HG02981 (cell line): ENCODE data around the gene UTS2R.
"Not testable (repeated sequence)": the region's sequence is repeated elsewhere in the genome, so short reads cannot be mapped to it uniquely, and the experiment has no call there.

Source experiments
- ATAC-seq: cut with Tn5 transposase; IDR thresholded peaks from one replicate; pipeline ENCODE4 v1.9.1; 2021; ENCODE audit warnings: mild to moderate bottlenecking, moderate library complexity; ENCODE audit not compliant: unreplicated experiment

The UTS2R gene

DNA sequence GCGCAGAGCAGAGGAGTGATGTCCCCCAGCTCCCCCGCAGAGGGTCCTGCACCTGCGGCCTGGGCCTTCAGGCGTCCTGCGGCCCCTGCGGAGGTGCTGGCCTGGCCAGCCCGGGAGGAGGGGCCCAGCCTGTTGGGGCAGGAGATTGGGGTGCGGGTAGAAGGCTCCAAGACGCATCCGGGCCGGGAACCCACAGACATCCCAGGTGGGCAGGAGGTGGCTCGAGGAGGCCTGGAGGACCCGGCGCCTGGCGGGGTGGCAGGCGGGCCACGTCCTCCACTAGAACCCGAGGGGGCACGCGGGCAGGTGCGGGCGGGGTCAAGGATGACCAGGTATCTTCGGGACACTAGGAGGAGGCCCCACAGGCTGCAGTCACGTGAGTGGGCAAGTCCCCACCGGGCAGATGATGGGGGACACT is 37.4 kb upstream of the UTS2R start:
- ATAC-seq, result no peak

DNA sequence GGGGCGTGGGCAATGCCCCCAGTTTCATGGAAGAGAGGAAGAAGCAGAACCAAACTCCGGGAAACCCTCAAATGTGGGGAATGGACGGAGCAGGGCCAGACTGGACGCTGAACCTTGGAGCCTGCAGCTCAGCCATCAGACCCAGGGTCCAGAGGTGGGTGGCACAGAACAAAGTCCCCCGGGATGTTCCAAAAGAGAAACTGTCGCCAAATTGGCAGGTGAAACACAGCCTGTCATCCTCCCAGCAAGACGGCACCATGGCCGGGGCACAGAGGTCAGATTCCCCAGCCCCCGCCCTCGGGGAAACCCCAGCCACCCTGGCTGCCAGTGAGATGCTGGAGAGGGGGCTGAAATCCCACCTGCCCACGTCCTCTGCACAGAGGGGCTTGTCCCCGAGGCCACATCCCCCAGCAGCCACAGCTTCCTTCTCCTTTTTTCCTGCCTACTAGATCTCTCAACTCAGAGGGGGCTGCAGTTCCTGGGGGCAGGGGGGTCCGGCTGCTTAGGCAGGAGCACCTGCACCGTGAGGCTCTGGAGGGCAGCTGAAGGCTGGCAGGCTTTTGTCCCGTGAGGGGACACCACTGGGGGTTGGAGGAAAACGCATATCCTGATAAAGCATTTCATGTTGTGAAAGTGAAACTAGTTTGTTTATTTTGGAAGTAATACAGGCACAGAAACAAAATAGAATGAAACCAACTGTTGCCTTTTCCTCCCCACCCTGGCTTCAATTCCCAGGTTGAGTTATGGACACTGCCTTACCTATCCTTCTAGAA is 36.8 kb upstream of the UTS2R start:
- no peak for ATAC-seq

DNA sequence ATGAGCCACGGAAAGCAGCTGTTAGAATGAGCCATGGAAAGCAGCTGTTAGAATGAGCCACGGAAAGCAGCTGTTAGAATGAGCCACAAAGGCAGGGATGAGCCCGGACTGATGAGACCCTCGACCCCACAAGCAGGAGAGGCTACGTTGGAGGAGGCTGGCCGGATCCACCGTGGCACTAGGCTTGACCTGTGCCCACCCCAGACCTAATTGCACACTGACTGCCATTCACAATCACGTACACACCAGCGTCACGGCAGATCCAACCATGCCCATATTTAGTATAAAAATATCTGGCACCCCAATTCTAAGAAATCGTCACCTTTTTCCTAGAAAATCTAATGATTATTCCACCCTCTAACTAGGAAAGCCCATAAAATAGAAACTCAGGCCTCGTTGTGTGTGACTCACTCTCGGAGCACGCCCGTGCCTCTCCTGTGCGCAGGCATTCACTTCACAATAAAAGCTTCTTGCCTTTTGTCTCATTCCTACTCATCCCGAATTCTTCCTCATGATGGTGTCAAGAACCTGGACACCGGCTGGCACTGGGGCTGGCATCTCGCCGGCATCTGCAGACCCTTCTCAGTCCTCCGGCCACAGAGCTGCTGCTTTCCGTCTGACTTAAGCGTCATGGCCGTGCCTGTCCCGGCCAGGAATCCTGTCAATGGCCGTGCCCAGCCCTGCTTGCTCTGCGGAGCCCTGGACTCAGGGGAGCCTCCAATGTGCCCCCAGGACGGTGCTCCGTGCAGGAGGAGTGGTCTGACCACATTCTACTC is 32.5 kb upstream of the UTS2R start:
- no peak for ATAC-seq

DNA sequence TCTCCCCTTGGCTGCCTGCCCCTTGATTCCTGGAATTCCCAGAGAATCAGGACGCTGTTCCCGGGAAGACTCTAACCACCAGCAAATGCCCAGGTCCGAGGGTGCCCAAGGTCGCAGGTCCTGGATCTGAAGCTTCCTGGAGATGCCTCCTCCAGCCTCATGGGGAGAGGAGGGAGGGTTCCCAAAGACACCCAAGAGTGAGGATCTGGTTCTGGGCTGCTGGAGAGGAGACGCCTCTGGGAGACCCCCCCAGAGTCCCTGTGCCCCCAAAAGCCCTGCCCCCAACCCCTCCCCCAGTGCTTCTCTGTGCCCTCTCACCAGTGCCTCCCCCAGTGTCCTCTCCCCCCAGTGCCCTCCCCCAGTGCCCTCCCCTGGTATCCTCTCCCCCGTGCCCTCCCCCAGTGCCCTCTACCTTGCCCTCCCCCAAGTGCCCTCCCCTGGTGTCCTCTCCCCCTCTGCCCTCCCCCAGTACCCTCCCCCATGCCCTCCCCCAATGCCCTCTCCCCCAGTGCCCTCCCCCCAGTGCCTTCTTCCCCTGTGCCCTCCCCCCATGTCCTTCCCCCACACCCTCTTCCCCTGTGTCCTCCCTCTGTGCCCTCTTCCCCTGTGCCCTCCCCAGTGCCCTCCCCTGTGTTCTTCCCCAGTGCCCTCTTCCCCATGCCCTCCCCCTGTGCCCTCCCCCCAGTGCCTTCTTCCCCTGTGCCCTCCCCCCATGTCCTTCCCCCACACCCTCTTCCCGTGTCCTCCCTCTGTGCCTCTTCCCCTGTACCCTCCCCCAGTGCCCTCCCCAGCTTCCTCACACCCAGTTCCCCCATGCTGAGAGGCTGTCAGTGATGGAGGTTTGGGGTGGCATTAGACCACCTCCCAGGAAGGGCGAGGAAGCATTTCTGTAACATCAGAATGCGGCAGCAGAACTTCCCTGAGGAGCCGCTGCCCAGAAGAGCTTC is 31.7 kb upstream of the UTS2R start:
- ATAC-seq, result no peak

DNA sequence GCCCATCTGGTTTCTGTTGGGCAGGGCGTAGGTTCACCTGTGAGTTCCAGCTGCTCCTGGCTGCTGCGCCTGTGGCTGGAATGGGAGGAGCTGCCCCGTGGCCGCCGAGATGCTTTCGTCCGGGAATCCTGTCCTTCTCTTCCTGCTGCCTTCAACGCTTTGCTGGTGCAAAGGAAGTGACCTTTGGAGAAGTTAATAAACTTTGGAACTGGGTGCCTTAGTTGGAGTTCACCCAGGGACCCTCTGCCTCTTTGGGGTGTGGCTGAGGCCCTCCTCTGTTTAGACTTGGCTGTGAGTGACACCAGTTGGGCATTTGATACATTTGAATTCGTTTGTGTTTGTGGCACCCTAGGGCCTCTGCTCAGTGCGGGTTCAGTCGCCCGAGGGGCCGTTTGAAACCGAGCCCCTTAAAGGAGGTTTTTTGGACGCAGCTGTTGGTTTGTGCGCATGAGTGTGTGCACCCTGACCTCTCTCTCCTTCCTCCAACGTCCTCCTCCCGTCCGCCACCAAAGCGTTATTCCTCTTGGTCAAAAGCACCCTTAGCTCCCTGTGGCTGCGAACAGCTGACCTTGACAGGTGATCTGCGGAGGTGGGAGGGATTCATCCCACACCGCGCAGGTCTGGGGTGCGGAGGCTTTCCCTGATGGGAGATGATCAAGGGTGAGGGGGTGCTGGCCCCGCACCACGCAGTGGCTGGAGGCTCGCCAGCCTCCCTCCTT is 29.0 kb upstream of the UTS2R start:
- no peak for ATAC-seq

DNA sequence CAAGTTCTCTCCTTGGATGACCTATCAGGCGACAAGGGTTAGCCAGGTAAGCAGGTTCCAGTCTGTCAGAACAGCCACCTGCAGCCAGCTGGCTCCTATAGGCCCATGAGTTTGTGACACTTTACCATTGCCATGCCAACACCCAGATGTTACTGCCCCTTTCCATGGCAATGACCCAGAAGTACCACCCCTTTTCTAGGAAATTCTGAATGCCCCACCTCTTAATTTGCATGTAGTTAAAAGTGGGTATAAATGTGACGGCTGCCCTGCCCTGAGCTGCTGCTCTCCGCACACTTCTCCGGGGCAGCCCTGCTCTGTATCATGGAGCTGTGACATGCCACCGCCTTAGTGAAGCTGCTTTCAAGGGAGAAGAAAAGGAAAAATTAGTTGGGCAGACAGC is 28.0 kb upstream of the UTS2R start:
- ATAC-seq, result no peak

DNA sequence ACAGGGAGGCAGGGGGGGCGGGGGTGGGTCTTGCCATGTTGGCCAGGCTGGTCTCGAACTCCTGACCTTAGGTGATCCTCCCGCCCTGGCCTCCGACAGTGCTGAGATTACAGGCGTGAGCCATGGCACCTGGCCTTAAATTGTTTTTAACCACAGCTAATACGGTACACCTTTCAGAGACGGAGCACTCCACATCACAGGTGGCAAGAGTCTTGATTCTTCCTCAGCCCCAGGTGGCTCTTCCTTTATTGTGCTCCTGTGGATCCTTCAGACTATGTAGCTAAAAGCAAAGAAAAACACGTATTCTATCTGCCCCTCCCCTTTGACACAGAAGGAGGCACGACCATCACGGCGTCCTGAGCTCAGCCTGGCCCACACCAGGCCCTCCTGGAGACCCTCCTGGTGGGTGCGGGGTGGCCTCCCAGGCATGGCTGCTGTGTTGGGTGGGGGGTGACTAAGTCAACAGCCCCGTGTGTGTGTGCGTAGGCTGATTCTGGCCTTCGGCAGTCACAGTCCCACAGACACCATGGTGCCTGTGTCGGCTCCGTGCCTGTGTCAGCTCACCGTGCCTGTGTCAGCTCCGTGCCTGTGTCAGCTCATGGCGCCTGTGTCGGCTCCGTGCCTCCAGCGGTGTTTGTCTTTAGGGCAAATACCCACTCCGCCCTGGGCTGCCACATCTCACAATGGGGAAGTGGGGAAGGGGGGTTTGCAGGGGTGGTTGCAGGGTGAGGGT is 27.2 kb upstream of the UTS2R start:
- no peak for ATAC-seq

DNA sequence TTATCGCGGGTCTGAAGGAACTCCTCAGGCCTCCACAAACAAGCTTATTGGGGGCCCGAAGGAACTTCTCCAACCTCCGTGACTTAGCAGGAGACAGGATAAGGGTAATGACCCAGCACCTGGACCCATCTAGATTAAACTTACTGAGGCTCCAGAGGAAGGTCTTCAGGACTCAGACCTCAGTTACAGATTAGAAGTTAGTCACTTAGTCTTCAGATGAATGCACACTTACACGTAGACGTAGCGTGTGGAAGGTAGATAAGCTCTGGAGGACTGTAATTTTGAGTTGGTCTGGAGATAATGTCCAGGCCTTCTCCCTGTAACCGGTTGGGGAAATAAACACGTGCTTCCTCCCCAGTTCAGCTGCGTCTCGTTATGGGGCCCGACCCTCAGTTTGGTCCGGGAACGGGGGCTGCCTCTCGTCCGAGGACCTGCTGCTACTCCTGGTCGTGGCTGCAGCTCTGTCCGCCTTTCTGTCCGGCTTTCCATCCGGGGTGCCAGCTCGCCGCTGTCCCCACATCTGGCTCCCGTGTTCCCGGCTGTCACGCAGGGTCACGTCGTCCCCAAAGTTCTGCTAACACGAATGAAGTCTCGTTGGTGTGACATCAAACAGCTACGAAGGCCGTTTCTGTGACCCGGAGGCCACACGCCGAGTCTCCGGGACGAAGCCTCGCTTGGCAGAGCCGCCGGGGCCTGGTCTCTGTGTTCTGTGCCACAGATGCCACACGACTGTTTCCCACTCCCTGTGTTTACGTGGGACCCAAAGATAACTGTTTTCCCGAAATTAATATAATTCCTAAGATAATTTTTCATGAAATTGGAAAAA is 26.2 kb upstream of the UTS2R start:
- no peak for ATAC-seq

DNA sequence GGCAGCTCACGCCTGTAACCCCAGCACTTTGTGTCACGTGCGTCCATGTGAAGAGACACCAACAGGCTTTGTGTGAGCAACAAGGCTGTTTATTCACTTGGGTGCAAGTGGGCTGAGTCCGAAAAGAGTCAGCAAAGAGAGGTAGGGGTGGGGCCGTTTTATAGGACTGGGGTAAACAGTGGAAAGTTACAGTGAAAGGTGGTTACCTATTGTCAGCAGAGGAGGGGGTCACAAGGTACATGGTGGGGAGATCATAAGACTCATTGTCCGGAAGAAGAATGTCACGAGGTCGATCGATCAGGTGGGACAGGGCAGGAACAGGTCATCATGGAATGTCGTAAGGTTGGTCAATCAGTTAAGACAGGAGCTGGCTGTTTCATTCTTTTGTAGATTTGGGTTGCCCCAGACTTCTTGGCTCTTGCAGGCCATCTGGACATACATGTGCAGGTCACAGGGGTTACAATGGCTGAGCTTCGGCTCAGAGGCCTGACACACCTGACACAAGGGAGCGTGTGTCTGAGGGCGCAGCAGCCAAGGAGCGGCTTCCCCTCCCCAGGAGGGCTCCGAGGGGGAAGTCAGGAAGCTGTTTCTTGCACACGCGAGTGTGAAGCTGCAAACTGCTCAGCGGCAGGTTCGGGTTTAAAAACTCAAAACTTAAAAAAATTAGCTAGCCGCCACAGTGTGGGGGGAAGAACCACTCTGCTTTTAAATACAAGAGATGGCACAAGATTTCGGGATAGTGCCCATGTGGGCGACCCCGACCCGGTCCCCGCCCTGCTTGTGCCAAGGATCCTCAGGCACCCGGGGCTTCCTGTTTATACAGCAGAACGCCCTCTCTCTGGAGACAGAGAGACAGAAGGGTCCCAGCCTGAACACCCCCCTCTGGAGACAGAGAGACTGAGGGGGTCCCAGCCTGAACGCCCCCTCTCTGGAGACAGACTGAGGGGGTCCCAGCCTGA is 24.9 kb upstream of the UTS2R start:
- ATAC-seq, result no peak

DNA sequence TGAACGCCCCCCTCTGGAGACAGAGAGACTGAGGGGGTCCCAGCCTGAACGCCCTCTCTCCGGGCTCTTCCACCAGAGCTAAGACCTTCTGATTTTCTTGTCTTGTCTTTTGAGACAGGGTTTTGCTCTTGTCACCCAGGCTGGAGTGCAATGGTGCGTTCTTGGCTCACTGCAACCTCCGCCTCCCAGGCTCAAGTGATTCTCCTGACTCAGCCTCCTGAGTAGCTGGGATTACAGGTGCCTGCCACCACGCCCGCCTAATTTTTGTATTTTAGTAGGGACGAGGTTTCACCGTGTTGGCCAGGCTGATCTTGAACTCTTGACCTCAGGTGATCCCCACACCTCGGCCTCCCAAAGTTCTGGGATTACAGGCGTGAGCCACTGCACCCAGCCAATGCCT is 23.6 kb upstream of the UTS2R start:
- ATAC-seq, result not testable (repeated sequence)

DNA sequence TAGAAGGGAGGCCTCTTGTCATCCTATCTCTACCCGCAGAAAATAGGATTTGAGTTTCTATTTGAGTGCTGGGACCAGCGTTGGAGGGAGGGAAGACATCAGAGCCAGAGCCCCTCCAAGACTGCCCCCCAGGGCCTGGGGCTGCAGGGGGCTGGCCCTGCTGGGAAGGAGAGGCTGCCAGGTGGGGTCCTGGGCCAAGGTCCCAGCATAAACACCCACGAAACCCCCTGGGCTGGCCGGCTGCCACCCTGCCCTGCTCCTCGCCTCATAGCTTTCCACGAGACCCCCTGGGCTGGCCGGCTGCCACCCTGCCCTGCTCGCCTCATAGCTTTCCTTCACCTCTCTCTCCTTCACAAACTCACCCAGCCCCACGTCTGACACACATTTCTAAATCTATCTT is 23.1 kb upstream of the UTS2R start:
- no peak for ATAC-seq

DNA sequence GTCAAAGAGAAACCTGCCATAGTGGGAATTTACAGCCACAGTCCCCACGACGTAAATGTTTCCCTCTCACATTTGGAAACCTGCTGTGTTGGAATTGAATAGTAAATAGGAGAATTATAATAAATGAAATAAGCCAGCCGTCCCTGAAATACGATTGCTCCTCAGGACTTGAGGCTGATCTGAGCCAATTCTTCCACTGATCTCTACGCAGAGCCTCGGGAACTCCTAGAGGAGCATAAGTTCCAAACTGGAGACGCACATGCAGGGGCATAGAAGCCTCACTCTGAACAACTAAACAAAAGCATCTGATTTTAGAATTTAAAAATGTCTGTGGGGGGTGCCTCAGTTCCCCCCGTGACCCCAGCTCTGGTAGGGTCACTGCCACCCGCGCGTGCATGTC is 22.7 kb upstream of the UTS2R start:
- ATAC-seq, result no peak

DNA sequence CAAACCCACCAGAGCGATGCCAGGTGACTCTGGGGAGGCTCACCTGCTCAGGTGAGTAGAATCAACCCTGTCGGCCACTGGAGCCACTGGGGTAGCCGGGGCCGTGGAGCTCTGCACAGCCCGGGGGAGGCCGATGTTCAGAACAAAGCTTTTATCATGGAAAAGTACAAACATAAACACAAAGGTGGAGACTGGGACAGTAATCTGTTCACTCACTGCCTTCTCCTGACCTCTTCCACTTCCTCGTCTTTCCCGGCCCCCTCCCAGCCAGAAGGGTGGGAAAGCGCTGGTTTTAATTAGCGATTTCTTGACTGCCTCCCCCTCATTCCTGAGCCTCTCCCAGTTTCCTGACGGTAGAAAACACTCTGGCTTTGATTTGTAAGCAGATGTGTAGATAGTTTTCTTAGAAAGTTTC is 22.3 kb upstream of the UTS2R start:
- ATAC-seq, result no peak

DNA sequence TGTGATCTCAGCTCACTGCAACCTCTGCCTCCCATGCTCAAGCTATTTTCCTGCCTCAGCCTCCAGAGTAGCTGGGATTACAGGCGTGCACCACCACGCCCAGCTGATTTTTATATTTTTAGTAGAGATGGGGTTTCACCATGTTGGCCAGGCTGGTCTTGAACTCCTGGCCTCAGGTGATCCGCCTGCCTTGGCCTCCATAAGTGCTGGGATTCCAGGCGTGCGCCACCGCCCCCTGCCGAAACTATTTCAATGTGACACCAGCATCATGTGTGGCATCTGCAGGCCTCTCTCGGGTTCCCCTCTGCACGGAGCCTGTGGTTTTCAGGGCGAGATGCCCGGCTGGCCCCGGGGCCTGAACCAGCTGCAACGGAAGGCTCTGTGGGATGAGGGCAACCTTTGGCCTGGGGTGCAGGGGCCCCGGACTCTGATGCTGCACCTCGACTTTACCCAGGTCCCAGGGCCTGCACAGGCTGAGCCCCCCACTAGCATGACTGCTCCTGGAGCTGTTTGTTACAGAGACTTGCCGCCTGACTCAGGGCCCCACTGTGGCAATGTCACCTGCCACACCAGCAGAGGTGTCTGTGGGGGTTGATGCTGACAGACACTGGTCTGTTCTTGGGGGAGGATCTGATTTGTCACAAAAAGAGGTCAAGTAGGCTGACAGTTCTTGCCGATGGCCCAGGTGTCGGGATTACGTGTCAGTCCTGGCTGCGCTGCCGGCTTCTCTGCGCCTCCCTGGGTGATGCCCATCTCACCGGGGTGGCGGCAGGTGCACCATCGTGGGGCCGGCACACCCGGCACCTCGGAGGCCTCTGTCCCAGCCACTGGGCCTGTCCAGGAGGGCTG is 21.2 kb upstream of the UTS2R start:
- no peak for ATAC-seq

DNA sequence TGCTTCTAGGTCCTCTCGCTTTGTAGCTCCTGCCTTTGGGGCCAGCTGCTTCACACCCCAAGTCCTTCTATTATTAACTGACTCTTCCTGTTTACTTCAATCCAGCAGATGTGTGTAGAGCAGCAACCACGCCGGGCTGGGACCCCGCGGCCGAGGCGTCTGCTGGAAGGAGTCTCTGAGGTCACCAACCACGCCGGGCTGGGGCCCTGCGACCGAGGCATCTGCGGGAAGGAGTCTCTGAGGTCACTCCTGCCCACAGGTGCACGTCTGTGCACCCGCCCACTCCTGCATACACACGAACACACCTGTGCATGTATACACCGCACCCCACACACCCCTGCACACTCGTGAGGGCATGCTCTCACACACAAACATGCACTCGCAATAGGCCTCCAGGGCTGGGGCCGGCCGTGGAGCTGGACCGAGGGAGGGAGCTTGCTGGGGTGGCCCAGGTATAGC is 20.3 kb upstream of the UTS2R start:
- peak; percentile 40 for ATAC-seq

DNA sequence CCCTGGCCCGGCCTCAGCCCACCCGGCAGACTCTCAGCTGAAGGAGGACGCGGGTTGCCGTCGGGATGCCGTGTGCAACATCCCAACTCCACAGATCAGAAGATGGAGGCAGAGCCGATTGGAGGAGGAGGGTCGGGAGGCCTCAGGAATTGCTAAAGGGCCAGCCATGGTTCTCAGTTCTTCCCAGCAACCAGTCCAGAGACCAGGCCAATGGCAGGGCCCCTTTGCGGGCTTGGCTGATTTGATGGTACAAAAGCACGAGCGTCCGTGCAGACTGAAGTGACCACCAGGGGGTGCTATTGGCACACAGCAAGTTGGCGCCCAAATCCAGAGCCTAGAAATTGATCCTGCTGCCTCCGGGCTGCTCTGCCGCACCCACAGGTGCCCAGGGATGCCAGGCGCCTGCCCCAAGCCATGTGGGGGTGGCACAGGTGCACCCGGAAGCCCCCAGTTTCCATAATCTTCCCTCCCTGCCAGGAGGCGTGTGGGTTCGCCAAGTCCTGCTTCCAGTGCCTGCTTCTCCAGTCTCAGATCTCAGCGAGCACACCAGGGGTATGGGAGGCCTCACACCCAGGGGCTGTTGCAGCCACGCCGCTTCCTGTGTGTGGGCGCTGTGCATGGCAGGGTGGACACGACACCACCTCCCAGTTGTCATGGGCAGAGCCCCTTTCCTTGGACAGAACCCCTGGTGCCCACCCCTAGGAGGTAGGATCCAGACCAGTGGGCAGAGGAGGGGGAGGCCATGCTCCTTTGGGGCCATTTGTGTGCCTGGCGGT is 19.7 kb upstream of the UTS2R start:
- peak; percentile 52 for ATAC-seq
